Prostate gland (tissue), 2 donors: ENCODE data around the gene RFNG.

Experiments used
- CTCF ChIP-seq, 4 experiments: fragments of 200-600 bp in 2 of 4; fragments of 450-650 bp in 2 of 4; sonication (generic) in 2 of 4; IDR thresholded peaks; 1 replicate in 3 of 4; 2 replicates in 1 of 4; pipeline ENCODE4 v1.5.1; 2016 to 2019; ENCODE audit warnings: antibody characterized with exemption in 4 of 4, mild to moderate bottlenecking in 2 of 4, moderate library complexity in 2 of 4
- POLR2A ChIP-seq: fragments of 450-650 bp; IDR thresholded peaks from one replicate; pipeline ENCODE4 v1.6.1; 2016; ENCODE audit warnings: antibody characterized with exemption, mild to moderate bottlenecking
- POLR2AphosphoS5 ChIP-seq: sonication (generic); formaldehyde crosslinking; IDR thresholded peaks from one replicate; pipeline ENCODE4 v1.6.1; 2017; ENCODE audit warnings: antibody characterized with exemption

GRCh38 chr17:82029391-82029790 lies 22.2 kb downstream of the RFNG start:
- TF ChIP-seq POLR2AphosphoS5 (no peak), POLR2A (no peak), CTCF (IDR thresholded peaks at IDR 0.05) (no peak)
